Liver (tissue), 3 donors: ENCODE data around the gene PLA2G3.

Source experiments
- CTCF ChIP-seq: fragments of 150-350 bp; IDR thresholded peaks from 2 replicates; pipeline ENCODE4 v1.5.1; 2017; ENCODE audit warnings: improper control_type of control experiment, low read depth, low read length; ENCODE audit not compliant: missing input control
- JUND ChIP-seq, 2 donors: IDR thresholded peaks; 2 replicates each; pipeline ENCODE4 v1.6.1; 2016; ENCODE audit warnings: antibody characterized with exemption in 2 of 2
- RAD21 ChIP-seq, 2 donors: IDR thresholded peaks; 2 replicates each; pipeline ENCODE4 v1.6.1; 2016; ENCODE audit warnings: antibody characterized with exemption in 2 of 2, mild to moderate bottlenecking in 2 of 2
- SP1 ChIP-seq: IDR thresholded peaks from 2 replicates; pipeline ENCODE4 v1.6.1; 2018; ENCODE audit warnings: antibody characterized with exemption, mild to moderate bottlenecking
- donor health status: healthy.
- donor health status: healthy.

DNA sequence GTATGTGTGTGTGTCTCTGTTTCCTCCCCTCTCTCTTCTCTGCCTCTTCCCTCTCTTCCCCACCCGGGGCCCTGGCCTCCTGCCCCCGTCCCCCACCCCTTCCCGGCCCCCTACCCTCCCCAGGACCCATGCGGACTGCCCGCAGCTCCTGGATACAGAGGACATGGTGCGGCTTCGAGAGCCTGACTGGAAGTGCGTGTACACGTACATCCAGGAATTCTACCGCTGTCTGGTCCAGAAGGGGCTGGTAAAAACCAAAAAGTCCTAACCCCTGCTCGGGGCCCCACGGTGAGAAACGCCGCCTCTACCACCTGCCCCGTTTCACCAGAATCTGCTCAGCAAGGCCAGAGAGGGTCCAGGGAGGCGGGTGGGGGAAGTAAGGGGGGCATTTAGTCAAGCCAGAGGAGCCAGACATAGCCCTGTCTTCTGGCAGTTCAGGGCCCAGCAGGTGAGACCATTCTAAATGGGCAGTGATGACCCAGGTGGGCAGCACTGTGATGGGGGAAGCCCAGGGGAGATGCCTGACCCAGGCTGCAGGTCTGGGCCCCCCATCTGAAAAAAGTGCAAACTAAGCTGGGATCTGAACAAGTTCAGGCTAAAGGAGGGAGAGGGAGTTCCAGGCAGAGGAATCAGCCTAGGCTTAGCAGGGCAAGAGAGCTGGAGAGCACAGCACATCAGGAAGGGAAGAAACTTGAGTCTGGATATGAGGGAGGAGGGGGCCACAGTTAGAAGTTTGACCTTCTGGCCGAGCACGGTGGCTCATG is 39.4 kb downstream of the PLA2G3 start:
- TF ChIP-seq RAD21 (IDR thresholded peaks at IDR 0.05): no peak
- no peak for TF ChIP-seq JUND (IDR thresholded peaks at IDR 0.05)
- no peak for TF ChIP-seq SP1
- TF ChIP-seq CTCF: no peak
